CD1c-positive myeloid dendritic cell (primary cell): ENCODE data around the gene ADCY9.
A peak's percentile ranks its signal among the peaks of the same experiment; 100 is the strongest.
"Not testable (repeated sequence)": the region's sequence is repeated elsewhere in the genome, so short reads cannot be mapped to it uniquely, and the experiment has no call there.

Source experiments
- DNase-seq: peaks from one replicate; pipeline ENCODE4 v3.0.0-alpha.2; 2016; ENCODE audit errors: extremely low spot score

The ADCY9 gene

DNA sequence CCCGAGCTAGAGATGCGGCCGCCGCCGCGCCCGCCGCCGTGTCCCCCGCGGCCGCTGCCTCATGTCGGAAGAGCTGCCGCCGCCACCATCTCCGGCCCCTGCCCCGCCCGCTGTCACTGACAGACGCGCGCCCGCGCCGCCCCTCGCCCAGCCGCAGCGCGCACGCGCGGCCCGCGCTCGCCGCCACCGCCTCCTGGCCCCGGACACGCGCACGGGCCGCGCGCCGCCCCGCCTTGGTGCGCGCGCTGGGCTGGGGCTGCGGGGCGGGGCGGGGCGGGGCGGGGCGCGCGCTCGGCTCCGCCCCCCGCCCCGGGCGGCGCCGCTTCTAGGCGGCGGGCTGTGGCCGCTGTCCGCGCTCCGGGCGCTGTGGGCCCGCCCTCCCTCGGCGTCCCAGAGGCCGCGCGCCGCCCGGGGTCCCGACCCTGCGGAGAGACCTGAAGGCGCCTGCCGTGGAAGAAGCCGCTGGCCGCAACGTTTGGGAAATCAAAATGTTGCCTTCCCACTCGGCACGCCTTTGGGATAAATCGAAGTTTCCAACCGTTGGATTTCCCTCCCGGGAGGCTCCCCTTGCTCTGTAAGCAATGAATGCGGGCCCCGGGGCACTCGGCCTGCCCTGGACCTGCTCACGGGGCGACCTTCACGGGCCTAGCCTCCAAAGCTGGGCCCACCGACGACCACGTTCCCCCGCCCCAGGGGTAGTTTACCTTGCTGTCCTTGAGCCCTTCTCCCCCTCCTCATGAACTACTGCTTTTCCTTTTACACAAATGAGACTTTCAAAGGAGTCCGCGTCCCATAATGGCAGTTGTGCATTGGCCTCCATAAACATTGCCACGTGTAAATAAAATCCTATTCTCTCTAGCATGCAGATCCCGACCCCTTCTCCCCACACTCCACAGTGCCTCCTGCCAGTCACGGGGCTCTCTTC is at the start of gene ADCY9:
ADCY9 (minus strand) TSS at position 118 of the 925 bp plus-strand sequence. CDS start 1,000 bp downstream, outside the sequence.
- DNase-seq: peak; percentile 90

DNA sequence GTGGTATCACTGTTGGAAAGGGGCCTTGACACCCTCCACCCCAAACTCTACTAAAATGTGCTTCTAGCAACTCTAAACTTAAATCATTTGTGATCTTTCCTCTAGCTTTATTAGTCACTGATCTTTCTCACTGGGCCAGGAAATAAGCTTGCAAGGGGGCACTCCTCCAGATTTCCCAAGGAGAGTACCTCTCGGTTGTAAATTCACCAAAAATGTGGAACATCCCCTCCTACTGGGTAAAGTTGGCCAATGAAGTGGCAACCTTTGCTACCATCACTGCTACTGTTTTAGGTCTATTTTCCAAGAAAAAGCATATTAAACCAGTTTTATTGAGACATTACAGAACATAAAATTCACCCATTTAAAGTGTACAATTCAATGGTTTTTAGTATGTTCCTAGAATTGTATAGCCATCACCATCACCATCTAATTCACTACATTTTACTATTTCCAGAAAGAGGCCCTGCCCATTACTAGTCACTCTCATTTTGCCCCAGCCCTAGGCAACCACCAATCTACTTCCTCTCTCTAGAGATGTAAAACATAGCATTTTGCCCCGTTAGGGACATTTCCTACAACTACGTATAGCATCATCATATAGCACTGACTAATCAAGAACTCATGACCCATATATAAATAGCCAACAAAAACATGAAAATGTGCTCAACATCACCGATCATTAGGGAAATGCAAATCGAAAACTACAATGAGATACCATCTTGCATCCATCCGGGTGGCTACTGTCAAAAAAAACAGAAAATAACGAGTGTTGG is 44.6 kb upstream of the ADCY9 start:
- peak; percentile 60 for DNase-seq

DNA sequence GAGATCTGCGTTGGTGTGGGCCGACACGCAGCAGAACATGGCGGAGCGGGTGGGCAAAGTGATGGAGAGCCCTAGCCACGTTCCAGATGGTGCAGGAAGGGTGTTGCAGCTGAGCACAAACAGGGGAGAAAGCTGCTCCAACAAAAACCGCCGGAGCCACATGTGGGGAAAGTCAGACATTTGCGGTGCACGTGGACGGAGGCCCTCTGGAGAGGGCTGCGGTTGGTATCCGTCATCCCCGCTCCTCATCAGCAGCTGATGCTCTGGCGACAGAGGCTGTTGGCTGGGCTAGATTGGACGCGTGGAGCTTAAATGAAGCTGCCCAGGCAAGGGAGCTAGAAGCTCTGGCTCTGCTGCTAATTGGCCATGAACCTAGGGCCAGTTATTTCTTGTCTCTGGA is 43.5 kb upstream of the ADCY9 start:
- DNase-seq: no peak

DNA sequence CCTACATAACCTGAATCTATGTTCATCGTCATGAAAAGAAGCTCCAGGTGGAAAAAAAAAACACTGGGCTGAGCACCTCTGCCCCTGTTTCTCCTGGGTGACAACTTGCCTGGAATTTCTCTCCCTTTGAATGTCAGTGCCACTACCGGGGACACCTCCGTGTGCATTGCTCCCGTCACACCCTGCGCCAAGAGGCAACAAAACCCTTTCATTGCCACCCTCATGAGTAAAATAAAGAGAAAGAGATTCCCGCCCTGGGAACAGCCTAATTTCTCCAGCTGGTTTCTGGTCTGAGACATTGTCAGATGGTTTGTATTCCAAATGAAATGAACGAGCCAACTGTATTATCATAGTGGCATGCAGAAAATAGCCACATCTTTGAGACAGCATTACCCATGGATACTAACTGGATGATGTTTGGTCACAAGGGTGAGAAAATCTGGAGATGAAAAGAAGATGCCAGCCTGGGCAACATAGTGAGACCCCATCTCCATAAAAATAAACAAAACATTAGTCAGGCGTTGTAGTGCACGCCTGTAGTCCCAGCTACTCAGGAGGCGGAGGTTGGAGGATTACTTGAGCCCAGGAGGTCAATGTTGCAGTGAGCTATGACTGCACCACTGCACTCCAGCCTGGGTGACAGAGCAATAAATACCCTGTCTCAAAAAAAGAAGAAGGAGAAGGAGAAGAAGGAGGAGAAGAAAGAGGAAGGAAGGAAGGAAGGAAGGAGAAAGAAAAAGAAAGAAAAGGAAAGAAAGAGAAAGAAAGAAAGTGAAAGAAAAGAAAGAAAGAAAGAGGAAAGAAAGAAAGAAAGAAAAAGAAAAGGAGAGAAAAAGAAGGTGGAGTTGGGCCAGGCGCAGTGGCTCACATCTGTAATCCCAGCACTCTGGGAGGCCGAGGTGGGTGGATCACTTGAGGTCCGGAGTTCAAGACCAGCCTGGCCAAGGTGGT is 42.2 kb upstream of the ADCY9 start:
- no peak for DNase-seq

DNA sequence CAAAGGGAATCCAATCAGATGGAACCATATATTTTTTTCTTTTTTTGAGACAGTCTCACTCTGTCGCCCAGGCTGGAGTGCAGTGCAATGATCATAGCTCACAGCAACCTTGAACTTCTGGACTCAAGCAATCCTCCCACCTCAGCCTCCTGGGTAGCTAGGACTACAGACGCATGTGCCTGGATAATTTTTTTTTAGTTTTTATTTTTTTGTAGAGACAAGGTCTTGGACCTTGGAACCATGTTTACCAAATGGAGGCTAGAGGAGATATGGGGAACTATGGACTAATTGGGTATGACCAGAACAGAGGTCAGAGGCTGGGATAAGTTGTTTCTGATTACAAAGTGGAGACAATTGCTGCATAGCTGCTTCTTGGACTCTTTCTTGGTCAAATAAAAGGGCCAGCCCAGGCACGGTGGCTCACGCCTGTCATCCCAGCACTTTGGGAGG is 41.2 kb upstream of the ADCY9 start:
- DNase-seq: no peak

DNA sequence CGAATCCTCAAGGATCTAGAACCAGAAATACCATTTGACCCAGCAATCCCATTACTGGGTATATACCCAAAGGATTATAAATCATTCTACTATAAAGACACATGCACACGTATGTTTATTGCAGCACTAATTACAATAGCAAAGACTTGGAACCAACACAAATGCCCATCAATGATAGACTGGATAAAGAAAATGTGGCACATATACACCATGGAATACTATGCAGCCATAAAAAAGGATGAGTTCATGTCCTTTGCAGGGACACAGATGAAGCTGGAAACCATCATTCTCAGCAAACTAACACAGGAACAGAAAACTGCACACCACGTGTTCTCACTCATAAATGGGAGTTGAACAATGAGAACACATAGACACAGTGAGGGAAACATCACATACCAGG is 40.3 kb upstream of the ADCY9 start:
- DNase-seq: not testable (repeated sequence)

DNA sequence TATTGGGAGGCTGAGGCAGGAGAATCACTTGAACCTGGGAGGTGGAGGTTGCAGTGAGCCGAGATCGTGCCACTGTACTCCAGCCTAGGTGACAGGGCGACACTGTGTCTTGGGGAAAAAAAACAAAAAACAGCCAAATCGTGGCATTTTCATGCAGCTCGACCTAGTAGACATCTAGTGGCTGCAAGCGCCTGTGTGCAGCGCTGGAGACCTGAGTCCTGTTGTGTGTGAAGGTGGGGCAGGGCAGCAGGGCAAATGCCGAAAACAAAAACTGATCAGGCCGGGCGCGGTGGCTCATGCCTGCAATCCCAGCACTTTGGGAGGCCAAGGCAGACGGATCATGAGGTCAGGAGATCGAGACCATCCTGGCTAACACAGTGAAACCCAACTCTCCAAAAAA is 37.1 kb upstream of the ADCY9 start:
- not testable (repeated sequence) for DNase-seq

DNA sequence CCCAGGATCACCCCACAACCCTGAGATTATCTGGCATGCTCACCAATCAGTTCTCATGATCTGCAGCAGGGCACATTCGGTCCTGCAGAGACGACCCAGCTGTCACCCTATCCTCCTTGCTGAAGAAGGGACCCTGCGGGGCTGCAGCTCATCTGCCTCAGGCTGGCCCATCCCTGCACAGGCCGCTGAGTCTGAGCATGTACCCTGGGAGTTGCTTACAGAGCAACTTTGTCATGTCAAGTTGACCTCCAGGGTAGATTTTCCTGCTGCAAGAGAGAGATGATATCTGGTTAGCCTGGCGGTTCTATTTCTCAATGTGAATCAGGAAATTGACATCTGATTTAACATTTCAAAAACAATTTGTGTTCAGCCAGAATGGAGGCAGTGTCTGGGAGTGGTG is 36.0 kb upstream of the ADCY9 start:
- no peak for DNase-seq

DNA sequence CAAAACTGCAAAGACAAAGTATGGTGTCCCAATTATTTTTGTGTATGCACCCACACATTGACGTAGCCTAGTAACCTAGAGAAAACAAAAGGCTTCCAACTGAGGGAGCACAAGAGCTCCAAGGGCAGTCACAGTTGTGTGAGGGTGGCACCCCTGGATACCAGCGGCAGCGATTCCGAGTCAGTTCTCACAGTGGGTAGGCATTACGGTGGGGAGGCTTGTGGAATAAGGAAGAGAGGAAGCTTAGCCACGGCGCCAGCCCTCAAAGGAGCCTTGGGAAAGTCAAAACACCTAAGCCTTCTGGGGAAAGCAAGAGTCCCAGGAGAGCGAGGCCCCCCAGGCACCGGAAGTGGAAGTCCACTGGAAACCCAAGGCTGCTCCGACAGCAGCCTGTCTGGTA is 31.0 kb upstream of the ADCY9 start:
- no peak for DNase-seq

DNA sequence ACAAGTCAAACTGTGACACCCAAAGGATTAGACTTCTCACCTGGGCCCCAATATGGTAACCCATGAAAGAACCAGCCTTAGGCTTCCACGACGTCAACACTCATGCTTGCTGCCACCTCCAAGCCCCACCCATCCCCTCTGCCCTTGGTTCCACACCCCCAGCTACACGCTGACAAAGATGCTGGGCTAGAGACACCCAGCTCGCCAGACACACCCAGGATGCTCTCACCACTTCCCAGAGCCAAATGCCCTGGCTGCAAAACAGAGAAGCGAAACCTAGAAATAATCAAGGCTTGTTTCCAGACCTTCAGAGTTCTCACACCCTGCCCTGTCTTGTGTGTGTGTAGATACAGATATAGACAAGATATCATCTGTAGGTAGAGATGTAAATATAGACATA is 26.0 kb upstream of the ADCY9 start:
- DNase-seq: peak; percentile 81

DNA sequence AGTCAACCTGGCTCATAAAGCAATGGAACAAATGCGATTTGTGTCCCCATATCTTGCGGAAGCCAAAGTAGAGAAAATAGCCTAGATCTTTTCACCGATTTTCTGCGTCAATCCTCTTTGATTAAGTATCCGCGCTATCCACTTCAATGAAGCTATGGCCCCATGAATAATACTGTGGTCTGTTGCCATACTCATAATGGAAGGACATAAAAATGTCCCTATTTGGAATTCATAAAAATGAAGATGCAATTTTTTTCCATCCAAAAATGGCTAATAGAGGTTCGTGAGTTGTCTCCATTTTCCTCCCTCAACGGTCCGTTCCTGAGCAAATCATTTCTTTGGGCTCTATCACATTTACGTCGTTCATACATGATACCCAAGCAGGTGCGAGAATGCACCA is 25.4 kb upstream of the ADCY9 start:
- no peak for DNase-seq

DNA sequence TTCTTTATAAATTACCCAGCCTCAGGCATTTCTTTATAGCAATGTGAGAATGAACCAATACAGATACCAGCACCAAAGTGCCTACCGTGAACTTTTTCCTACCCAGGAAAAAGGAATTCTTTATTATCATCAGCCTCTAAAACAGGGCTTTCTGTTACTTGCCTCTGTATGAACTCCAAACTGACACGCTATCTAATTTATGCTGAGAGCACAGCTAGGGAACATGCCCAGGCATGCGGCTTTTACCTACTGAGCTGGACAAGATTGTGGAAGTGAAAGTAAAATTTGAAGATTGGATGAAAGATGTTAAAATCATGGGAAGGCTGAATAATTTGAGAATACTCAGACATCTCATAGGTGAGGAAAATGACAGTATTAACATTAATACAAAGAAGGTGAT is 24.4 kb upstream of the ADCY9 start:
- DNase-seq: peak; percentile 24

DNA sequence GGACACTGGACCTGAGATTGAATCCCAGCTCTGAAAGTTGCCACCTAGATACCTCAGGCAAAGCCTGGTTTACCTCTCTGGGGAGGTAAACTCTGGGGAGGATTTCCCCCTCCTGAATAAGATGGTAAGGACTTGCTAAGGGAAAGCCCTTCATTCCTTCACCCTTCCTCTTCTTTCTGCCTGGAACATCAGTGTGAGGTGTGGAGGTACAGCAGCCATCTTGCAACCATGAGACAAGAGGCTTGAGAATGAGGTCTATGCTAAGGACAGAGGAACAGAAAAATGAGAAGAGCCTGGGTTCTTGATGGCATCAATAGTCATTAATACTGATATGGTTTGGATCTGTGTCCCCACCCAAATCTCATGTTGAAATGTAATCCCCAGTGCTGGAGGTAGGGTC is 23.7 kb upstream of the ADCY9 start:
- DNase-seq: no peak

DNA sequence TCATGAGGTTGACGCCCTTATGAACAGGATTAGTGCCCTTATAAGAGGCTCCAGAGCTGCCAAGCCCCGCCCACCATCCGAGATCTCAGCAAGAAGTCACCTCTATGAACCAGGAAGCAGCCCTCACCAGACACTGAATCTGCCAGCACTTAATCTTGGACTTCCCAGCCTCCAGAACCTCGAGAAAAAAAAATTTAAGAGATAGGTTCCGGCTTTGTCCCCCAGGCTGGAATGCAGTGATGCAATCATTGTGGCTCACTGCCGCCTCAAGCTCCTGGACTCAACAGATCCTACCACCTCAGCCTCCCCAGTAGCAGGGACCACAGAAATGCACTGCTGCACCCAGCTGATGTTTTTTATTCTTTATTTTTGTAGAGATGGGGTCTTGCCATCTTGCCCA is 22.5 kb upstream of the ADCY9 start:
- no peak for DNase-seq

DNA sequence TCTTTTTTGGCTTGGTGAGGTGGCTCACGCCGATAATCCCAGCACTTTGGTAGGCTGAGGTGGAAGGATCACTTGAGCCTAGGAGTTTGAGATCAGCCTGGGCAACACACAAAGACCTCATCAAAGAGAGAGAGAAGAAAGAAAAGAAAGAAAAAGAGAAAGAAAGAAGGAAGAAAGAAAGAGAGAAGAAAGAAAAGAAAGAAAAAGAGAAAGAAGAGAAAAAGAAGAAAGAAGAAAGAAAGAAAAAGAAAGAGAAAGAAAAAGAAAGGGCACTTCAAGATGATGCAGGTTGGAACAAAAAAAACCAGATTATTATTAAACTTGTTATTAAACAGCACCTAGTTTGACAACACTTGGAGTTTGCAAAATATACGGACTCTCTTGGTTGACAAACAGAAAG is 21.2 kb upstream of the ADCY9 start:
- DNase-seq: no peak

DNA sequence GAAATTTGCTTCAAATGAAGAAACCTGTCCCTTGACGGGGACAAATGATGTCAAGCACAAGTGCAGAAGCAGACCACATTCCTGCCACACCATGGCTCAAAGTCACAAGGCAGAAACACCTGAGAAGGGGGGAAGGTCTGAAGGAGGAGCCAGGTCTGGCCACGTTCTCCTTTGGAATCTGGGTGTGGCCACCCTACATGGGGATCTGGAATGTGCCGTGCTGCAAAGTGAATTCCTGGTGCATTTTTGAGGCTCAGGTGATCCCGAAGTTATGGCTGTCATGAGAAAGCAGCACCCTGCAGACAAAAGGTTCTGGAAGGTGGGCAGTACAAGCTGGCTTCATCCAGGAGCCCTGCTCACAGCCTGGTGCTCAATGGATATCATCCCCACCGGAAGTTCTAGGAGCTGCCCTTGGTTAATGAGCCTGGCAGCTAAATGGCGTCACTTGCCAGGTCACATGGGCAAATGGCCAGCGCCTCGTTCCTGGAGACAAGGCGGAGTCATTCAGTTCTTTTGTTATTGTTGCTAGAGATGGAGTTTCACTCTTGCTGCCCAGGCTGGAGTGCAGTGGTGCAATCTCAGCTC is 20.1 kb upstream of the ADCY9 start:
- no peak for DNase-seq

DNA sequence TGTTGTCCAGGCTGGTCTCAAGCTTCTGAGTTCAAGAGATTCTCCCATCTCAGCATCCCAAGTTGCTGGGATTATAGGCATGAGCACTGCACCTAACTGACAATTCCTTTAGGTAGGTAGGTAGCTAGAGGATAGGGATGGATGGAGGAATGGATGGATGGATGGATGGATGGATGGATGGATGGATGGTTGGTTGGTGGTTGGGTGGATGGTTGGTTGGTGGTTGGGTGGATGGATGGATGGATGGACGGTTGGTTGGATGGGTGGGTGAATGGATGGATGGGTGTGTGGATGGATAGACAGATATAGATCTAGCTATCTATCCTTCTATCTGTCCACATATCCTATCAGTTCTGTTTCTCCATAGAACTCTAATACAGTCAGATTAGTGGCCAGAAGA is 19.3 kb upstream of the ADCY9 start:
- no peak for DNase-seq

DNA sequence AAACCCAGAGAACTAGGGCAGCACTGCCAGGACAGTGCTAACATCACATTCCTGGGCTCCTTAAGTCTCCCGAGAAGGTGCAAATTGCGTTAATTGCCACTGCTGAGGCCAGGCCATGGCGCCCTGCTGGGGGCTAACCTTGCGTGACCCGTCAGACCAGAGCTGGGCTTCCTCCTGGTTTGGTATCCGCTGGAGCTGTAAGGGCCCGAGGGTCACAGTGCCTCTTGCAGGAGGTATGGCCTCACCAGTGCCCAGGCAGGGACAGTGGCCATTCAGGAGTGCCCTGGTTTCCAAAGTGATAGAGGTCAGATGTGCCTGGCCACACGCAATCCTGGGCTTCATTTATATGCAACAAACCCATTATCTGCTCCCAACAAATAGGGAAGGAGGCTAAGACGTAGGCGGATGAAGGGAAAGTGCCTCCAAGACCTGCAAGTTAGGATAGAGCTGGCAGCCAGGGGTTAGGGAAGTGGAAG is 17.7 kb upstream of the ADCY9 start:
- no peak for DNase-seq

DNA sequence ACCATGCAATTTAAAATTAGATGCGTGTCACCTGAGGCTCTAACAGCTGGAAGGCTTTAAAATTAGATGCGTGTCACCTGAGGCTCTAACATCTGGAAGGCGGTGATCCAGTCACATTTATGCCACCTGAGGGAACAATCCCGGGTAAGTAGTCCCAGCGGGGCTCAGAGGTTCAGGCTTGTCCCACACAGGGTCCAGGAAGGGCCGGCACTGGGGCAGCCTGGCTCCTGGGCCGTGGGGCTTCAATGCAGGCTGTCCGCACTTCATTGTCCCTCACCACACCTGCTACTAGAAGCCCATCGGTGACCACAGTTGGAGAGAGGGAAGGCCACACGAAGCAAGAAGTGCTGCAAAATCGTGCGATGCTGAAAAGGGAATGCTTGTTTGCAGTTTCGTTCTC is 15.4 kb upstream of the ADCY9 start:
- no peak for DNase-seq

DNA sequence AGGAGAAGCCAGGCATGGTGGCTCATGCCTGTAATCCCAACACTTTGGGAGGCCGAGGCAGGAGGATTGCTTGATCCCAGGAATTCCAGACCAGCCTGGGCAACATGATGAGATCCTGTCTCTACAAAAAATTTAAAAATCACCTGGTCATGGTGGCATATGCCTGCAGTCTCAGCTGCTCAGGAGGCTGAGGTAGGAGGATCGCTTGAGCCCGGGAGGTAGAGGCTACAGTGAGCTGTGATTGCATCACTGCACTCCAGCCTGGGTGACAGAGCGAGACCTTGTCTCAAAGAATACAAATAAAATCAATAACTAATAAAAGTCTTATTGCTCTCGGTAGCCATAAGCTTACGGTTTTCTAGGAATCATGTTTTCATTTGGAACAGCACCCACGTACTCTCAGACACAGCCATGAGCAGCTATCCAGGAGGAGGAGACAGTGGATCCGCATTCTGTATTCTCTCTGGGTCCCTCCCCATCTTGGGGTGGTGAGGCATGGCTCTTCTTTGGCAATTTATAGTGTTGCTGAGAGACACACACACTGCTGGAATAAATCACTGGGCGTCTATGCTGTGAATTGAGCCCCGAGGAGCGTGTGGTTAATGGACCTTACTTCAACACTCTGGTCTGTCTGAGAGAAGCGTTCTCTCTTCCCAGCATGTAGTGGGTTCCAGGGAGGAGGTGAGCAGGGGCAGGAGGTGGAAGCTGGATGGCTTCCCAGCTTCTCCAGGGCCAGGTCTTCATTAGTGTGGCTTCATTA is 8.5 kb upstream of the ADCY9 start:
- DNase-seq: no peak
